Activated naive CD4-positive, alpha-beta T cell treated with anti-CD3 and anti-CD28 coated beads, Interleukin-2, amount 10 ng/mL, durations not matched to agents 7 days and 5 days (primary cell): Measurements from ENCODE around the gene SMKR1.

Experiments
- CTCF ChIA-PET: fragments of 350-600 bp; sonication (Branson Sonifier 250); formaldehyde crosslinking; loops from one replicate; lab custom pipeline; 2021; ENCODE audit warnings: antibody characterized with exemption; lab: Charles Lee
- DNase-seq: peaks from one replicate; pipeline ENCODE4 v3.0.0-alpha.2; 2020
- H3K27ac Mint-ChIP-seq: one replicate; pipeline ENCODE4 v1.8.0; 2021; ENCODE audit warnings: mild to moderate bottlenecking, moderate library complexity, mixed read lengths
- H3K27me3 Mint-ChIP-seq: one replicate; pipeline ENCODE4 v1.8.0; 2021; ENCODE audit warnings: mild to moderate bottlenecking, mixed read lengths
- H3K36me3 Mint-ChIP-seq: one replicate; pipeline ENCODE4 v1.8.0; 2021; ENCODE audit warnings: mixed read lengths
- H3K4me1 Mint-ChIP-seq: one replicate; pipeline ENCODE4 v1.8.0; 2021; ENCODE audit warnings: mixed read lengths
- H3K4me3 Mint-ChIP-seq: one replicate; pipeline ENCODE4 v1.8.0; 2021; ENCODE audit warnings: mild to moderate bottlenecking, moderate library complexity, mixed read lengths
- H3K9me3 Mint-ChIP-seq: one replicate; pipeline ENCODE4 v1.8.0; 2021; ENCODE audit warnings: mixed read lengths

SMKR1 gene

GRCh38 chr7:129495987-129496386 lies 6.3 kb upstream of the SMKR1 start:
- Mint-ChIP-seq H3K36me3 (no peaks in the 10 kb centered on the region), H3K4me1 (peaks cover 50% of the 10 kb centered on the region), H3K9me3 (no peaks in the 10 kb centered on the region), H3K27me3 (peaks cover 4% of the 10 kb centered on the region), H3K27ac (peak overlapping the region; percentile 47), H3K4me3 (no peak overlapping the region)
- DNase-seq, result no peak
- CTCF ChIA-PET, result interaction anchor here (1.2 kb wide), 1 partner anchor 120 kb away, joined by 3 read pairs; no protein-coding TSS in a partner anchor

- H3K27me3 Mint-ChIP-seq, result peaks cover 4% of the 10 kb centered on the region
- no peaks in the 10 kb centered on the region for H3K36me3 Mint-ChIP-seq
- no peak overlapping the region for H3K4me3 Mint-ChIP-seq
- CTCF ChIA-PET, result interaction anchor here (1.2 kb wide), 1 partner anchor 120 kb away, joined by 3 read pairs; no protein-coding TSS in a partner anchor
- no peaks in the 10 kb centered on the region for H3K9me3 Mint-ChIP-seq
- peaks cover 56% of the 10 kb centered on the region for H3K4me1 Mint-ChIP-seq
- no peak overlapping the region for H3K27ac Mint-ChIP-seq
- no peak for DNase-seq
Measured at GRCh38 chr7:129496653-129497052, 5.7 kb upstream of the SMKR1 start.

GRCh38 chr7:129497156-129497555 lies 5.2 kb upstream of the SMKR1 start:
- CTCF ChIA-PET, result no interaction called here
- Mint-ChIP-seq H3K36me3 (no peaks in the 10 kb centered on the region), H3K27ac (no peak overlapping the region), H3K4me3 (no peak overlapping the region), H3K27me3 (peaks cover 4% of the 10 kb centered on the region), H3K9me3 (no peaks in the 10 kb centered on the region), H3K4me1 (peaks cover 59% of the 10 kb centered on the region)
- no peak for DNase-seq

GRCh38 chr7:129498021-129498420 lies 4.3 kb upstream of the SMKR1 start:
- DNase-seq, result no peak
- Mint-ChIP-seq H3K27ac (no peak overlapping the region), H3K9me3 (no peaks in the 10 kb centered on the region), H3K36me3 (no peaks in the 10 kb centered on the region), H3K4me3 (no peak overlapping the region), H3K4me1 (peaks cover 53% of the 10 kb centered on the region), H3K27me3 (peaks cover 10% of the 10 kb centered on the region)
- CTCF ChIA-PET, result no interaction called here

- peak overlapping the region; percentile 22 for H3K4me3 Mint-ChIP-seq
- DNase-seq, result peak; percentile 27
- peaks cover 23% of the 10 kb centered on the region for H3K27me3 Mint-ChIP-seq
- CTCF ChIA-PET, result interaction anchor here (1.9 kb wide), 1 partner anchor 108 kb away, joined by 4 read pairs; no protein-coding TSS in a partner anchor
- H3K9me3 Mint-ChIP-seq, result no peaks in the 10 kb centered on the region
- H3K4me1 Mint-ChIP-seq, result peaks cover 45% of the 10 kb centered on the region
- H3K27ac Mint-ChIP-seq, result no peak overlapping the region
- no peaks in the 10 kb centered on the region for H3K36me3 Mint-ChIP-seq
Measured at GRCh38 chr7:129499999-129500398, 2.3 kb upstream of the SMKR1 start.

DNA sequence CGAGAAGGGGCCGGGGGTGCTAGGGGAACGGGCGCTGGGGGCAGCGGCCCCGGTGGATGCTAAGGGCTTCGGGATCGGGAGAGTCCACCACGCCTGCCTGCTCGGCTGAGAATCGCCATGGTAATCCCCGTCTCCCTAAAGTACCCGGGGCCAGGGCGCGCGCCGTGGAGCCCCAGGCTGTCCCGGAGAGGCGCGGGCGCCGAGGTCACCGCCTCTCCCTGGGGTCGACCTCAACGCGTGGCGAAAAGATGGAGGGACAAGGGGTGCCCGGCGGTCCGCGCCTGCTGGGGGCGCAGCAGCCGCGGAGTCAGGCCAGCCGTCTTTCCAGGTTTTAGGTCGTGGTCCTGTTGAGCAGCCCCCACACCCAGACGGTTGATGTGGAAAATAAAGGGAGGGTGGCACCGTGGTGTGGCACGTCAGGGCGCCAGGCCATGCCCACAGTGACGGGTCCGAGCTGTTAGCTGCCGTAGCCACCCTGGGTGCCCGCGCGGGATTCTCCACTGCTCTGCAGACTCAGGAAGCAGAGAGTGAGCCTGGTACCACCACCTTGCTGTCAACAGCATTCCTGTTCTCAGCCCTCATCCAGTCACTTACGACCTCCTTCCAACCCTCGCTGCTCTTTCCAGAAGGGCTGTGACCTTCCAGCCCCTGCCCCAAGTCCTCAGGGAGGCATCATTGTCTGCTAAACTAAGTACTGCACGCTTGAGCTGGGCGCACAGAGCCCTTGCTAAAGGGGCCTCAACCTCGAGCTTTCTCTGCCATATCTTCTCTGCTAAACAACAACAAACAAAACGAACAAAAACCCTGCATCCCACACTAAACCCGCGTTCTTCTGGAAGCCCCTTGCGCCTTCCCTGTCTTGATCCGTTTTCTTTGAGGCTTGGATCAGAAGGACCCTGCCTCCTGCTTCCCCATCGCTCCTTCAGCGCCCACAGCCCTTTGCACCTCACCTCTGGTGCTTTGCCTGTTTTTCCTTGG lies 666 bp downstream of the SMKR1 start:
- peaks cover 29% of the 10 kb centered on the region for H3K27me3 Mint-ChIP-seq
- H3K4me1 Mint-ChIP-seq, result peaks cover 26% of the 10 kb centered on the region
- no peak for DNase-seq
- peak overlapping the region; percentile 47 for H3K27ac Mint-ChIP-seq
- CTCF ChIA-PET, result interaction anchor here (1.0 kb wide), 2 partner anchors 102 to 327 kb away, joined by 3 read pairs; no protein-coding TSS in a partner anchor
- no peaks in the 10 kb centered on the region for H3K9me3 Mint-ChIP-seq
- H3K36me3 Mint-ChIP-seq, result no peaks in the 10 kb centered on the region
- peak overlapping the region; percentile 78 for H3K4me3 Mint-ChIP-seq

- Mint-ChIP-seq H3K36me3 (no peaks in the 10 kb centered on the region), H3K27ac (no peak overlapping the region), H3K4me1 (peaks cover 24% of the 10 kb centered on the region)
Measured at GRCh38 chr7:129503725-129504124, 1.4 kb downstream of the SMKR1 start.

DNA sequence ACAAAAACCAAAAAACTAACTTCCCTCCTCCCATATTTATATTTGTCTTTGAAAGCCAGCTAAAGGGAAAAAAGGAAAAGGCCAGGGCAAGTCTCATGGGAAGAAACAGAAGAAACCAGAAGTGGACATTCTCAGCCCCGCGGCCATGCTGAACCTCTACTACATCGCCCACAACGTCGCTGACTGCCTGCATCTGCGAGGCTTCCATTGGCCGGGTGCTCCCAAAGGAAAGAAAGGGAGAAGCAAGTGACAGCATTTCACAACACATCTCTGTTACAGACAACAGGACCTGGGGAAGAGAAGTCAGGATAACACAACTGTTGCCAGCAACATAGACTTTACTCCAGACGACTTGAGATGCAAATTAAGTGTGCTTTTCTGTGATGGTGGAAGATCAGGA lies 9.9 kb downstream of the SMKR1 start:
- CTCF ChIA-PET, result no interaction called here
- no peaks in the 10 kb centered on the region for H3K9me3 Mint-ChIP-seq
- H3K27ac Mint-ChIP-seq, result no peak overlapping the region
- DNase-seq, result no peak
- no peaks in the 10 kb centered on the region for H3K4me1 Mint-ChIP-seq
- no peaks in the 10 kb centered on the region for H3K36me3 Mint-ChIP-seq
- peaks cover 4% of the 10 kb centered on the region for H3K27me3 Mint-ChIP-seq
- no peak overlapping the region for H3K4me3 Mint-ChIP-seq

More at GRCh38 chr7:129503725-129504124, 1.4 kb downstream of the SMKR1 start:
- no peak for DNase-seq
- CTCF ChIA-PET, result interaction anchor here (0.6 to 1.0 kb wide), 3 partner anchors 33 to 326 kb away, joined by 3 read pairs; no protein-coding TSS in a partner anchor
- Mint-ChIP-seq H3K27me3 (peaks cover 27% of the 10 kb centered on the region), H3K4me3 (peak overlapping the region; percentile 78), H3K9me3 (no peaks in the 10 kb centered on the region)

- H3K27me3 Mint-ChIP-seq, result peaks cover 4% of the 10 kb centered on the region
- no peaks in the 10 kb centered on the region for H3K4me1 Mint-ChIP-seq
- H3K36me3 Mint-ChIP-seq, result no peaks in the 10 kb centered on the region
- no peak overlapping the region for H3K4me3 Mint-ChIP-seq
- no peaks in the 10 kb centered on the region for H3K9me3 Mint-ChIP-seq
- CTCF ChIA-PET, result no interaction called here
- H3K27ac Mint-ChIP-seq, result no peak overlapping the region
- DNase-seq, result no peak
Measured at GRCh38 chr7:129513546-129513945, 11.2 kb downstream of the SMKR1 start.

GRCh38 chr7:129514683-129515082 lies 12.4 kb downstream of the SMKR1 start:
- no peak for DNase-seq

DNA sequence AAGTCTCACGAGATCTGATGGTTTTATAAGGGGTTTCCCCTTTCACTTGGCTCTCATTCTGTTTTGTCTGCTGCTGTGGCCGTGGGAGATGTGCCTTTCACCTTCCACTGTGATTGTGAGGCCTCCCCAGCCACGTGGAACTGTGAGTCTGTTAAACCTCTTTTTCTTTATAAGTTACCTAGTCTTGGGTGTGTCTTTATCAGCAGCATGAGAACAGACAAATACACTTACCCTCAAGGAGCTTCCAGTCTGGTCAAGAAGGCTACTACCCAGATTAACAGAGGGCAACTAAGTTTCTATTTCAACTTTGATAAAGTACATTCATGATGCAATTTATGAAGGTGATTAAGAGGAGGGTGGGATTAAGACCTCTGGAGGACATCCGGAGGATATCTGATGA lies 13.1 kb downstream of the SMKR1 start:
- Mint-ChIP-seq H3K27me3 (peaks cover 4% of the 10 kb centered on the region), H3K9me3 (no peaks in the 10 kb centered on the region), H3K27ac (no peak overlapping the region), H3K36me3 (no peaks in the 10 kb centered on the region), H3K4me3 (no peak overlapping the region), H3K4me1 (no peaks in the 10 kb centered on the region)
- CTCF ChIA-PET, result no interaction called here
- no peak for DNase-seq

More at GRCh38 chr7:129514683-129515082, 12.4 kb downstream of the SMKR1 start:
- Mint-ChIP-seq H3K4me3 (no peak overlapping the region), H3K27ac (no peak overlapping the region), H3K27me3 (peaks cover 4% of the 10 kb centered on the region), H3K36me3 (no peaks in the 10 kb centered on the region), H3K4me1 (no peaks in the 10 kb centered on the region), H3K9me3 (no peaks in the 10 kb centered on the region)
- CTCF ChIA-PET, result no interaction called here

GRCh38 chr7:129517931-129518330 lies 15.6 kb downstream of the SMKR1 start:
- DNase-seq, result no peak
- no peaks in the 10 kb centered on the region for H3K4me1 Mint-ChIP-seq
- CTCF ChIA-PET, result no interaction called here
- H3K27me3 Mint-ChIP-seq, result peaks cover 26% of the 10 kb centered on the region
- H3K4me3 Mint-ChIP-seq, result no peak overlapping the region
- no peaks in the 10 kb centered on the region for H3K9me3 Mint-ChIP-seq
- no peaks in the 10 kb centered on the region for H3K36me3 Mint-ChIP-seq
- H3K27ac Mint-ChIP-seq, result no peak overlapping the region

DNA sequence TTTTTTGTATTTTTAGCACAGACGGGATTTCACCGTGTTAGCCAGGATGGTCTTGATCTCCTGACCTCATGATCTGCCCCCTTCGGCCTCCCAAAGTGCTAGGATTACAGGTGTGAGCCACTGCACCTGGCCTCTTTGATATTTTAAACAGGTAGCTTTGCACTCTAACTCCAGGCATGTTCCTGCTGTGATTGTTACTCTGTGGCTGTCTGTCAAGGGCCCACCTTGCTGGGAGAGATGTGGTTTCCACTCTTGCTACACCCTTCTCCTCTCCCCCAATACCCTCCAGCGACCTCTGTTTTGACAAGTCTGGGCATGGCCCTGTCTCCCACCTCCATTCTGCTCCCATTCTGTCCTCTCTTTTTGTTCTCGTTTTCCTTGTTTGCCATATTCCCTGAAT lies 17.1 kb downstream of the SMKR1 start:
- CTCF ChIA-PET, result no interaction called here
- Mint-ChIP-seq H3K9me3 (no peaks in the 10 kb centered on the region), H3K4me1 (no peaks in the 10 kb centered on the region), H3K4me3 (no peak overlapping the region), H3K27ac (no peak overlapping the region), H3K36me3 (no peaks in the 10 kb centered on the region), H3K27me3 (peaks cover 32% of the 10 kb centered on the region)
- DNase-seq, result no peak

DNA sequence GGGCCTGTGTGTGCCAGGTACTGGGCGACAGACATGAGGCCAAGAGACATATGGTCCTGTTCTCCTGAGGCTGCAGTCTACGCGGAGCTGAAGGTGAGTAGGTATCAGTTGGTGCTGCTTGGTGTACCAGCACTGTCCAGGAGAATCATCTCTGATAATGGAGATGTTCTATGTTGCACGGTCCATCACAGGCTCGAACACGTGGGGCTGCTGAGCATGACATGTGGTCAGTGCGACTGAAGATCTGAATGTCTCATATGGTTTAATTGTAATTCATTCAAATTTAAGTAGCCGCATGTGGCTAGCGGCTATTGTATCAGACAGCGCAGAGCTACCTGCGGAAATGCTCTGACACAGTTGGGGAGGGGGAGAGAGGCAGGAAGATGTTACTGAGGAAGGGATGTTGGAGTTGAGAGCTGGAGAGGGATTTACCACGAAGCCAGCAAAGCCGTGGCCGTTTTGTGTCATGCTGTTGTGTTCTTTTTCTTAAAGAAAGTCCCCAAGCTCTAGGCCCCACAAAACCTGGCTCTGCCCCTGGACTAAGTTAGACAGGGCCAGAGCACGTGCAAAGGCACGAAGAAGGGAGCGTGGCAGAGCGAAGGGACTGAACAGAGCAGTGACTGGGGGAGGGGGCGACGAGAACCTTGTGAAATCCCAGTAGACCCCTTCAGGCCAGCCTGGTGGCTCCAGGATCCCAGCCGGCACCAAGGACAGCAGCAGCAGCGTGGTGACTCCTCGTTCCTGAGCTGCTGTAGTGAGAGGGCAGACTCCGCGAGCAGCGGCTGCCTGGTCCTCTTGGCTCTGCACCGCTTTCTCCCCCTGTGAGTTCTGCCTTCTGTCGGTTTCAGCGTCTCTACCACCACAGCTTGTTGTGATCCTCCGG lies 20.0 kb downstream of the SMKR1 start:
- H3K27me3 Mint-ChIP-seq, result peaks cover 54% of the 10 kb centered on the region
- no peaks in the 10 kb centered on the region for H3K36me3 Mint-ChIP-seq
- H3K9me3 Mint-ChIP-seq, result no peaks in the 10 kb centered on the region
- no peak overlapping the region for H3K27ac Mint-ChIP-seq
- peaks cover 2% of the 10 kb centered on the region for H3K4me1 Mint-ChIP-seq
- no peak for DNase-seq
- CTCF ChIA-PET, result no interaction called here
- H3K4me3 Mint-ChIP-seq, result no peak overlapping the region
